Measurements from ENCODE around the gene CDK6.
"Not testable (repeated sequence)": the region's sequence is repeated elsewhere in the genome, so short reads cannot be mapped to it uniquely, and the experiment has no call there.

CDK6 gene

GRCh38 chr7:92868683-92869293, 32.4 kb upstream of the CDK6 start:
- TF ChIP-seq, protein P1, sequence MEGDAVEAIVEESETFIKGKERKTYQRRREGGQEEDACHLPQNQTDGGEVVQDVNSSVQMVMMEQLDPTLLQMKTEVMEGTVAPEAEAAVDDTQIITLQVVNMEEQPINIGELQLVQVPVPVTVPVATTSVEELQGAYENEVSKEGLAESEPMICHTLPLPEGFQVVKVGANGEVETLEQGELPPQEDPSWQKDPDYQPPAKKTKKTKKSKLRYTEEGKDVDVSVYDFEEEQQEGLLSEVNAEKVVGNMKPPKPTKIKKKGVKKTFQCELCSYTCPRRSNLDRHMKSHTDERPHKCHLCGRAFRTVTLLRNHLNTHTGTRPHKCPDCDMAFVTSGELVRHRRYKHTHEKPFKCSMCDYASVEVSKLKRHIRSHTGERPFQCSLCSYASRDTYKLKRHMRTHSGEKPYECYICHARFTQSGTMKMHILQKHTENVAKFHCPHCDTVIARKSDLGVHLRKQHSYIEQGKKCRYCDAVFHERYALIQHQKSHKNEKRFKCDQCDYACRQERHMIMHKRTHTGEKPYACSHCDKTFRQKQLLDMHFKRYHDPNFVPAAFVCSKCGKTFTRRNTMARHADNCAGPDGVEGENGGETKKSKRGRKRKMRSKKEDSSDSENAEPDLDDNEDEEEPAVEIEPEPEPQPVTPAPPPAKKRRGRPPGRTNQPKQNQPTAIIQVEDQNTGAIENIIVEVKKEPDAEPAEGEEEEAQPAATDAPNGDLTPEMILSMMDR (IDR thresholded peaks at IDR 0.05; ENCODE audit: borderline replicate concordance, control extremely low read depth, extremely low read depth, insufficient read depth, missing control alignments) = no peak
- in situ Hi-C loops (cut with MboI; ENCODE audit: low sequenced_read_pairs, unreplicated experiment) = no loop called here
- no peak for DNase-seq (ENCODE audit: low spot score)

- in situ Hi-C loops (cut with MboI; ENCODE audit: low sequenced_read_pairs, unreplicated experiment); DNase-seq (ENCODE audit: low spot score): not testable (repeated sequence)
Observed at GRCh38 chr7:92864169-92864568, 27.8 kb upstream of the CDK6 start.

DNA sequence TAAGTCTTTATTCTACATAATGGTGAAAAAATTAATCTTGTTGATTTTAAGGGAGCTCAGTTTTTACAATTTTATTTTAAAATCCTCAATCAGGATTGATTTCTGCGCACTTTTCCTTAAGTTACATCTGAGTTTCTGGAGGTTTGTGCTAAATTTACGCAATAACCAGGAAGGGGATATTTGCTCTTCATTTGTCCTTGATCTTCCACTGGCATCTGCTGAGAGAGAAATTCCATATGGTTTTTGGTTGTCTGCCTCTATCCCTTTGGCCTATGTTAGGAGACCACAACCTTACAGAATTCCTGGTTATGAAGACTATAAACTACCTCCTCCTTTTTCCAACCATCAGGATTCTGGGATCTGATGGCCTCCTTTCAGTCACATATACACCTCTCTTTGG, 20.1 kb upstream of the CDK6 start:
- TF ChIP-seq, protein P1 (IDR thresholded peaks at IDR 0.05; ENCODE audit: borderline replicate concordance, control extremely low read depth, extremely low read depth, insufficient read depth, missing control alignments) = no peak
- DNase-seq (ENCODE audit: low spot score) = no peak
- in situ Hi-C loops (cut with MboI; ENCODE audit: low sequenced_read_pairs, unreplicated experiment) = no loop called here

DNA sequence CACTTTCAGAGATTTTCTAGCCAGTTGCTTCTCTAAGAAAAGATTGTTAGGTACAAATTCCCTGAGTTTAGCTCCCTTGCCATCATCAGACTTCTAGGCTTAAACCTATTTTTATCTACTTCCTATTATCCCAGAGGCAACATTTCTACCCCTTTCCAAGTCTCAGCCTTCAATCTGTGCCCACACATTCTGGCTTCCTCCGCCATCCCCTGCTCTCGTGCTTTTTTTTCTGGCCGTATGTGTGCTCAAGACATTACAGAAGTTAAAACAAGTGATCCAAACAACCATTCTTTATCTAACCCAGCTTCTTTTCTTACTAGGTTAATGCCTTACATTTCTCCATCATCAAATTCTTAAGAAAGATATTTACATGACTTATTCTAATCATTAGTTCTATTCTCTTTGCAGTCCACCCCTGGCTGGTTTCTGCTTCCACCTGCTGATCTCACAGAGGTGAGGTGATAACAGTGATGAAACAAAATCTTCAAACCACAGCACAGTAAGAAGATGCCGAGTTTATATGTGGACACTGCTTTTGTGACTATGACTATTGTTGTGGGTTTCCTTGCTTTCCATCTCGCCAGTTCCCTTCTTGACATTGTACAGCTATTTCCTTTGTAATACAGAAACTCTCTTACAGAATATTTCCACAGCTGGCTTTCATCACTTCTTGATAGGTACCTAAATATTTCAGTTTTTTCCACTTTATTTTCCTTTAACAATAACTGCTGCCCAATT, 18.3 kb upstream of the CDK6 start:
- in situ Hi-C loops (cut with MboI; ENCODE audit: low sequenced_read_pairs, unreplicated experiment) = no loop called here
- TF ChIP-seq, protein P1 (IDR thresholded peaks at IDR 0.05; ENCODE audit: borderline replicate concordance, control extremely low read depth, extremely low read depth, insufficient read depth, missing control alignments) = no peak
- DNase-seq (ENCODE audit: low spot score) = peak; percentile 20

DNA sequence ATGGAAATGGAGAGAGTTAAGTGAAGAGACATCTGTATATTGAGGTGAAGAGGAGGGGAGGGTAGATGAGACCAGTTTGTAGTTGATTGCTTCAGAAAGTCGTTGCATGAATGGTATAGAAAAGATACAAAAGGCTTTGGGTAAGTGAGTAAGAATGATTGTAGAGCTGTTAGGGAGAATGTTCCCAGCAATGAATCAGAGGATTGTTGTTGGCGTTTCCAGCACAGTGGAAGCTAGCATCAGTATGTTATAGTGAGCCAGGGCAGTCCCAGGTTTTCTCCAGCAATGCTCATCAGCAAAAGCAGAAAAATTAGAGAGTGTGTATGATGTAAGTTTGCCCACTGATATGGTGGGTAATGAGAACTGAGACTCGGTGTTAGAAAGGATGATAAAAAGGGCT, 15.4 kb upstream of the CDK6 start:
- DNase-seq (ENCODE audit: low spot score) = no peak
- in situ Hi-C loops (cut with MboI; ENCODE audit: low sequenced_read_pairs, unreplicated experiment) = no loop called here
- TF ChIP-seq, protein P1 (IDR thresholded peaks at IDR 0.05; ENCODE audit: borderline replicate concordance, control extremely low read depth, extremely low read depth, insufficient read depth, missing control alignments) = no peak

GRCh38 chr7:92850516-92850915, 14.1 kb upstream of the CDK6 start:
- in situ Hi-C loops (cut with MboI; ENCODE audit: low sequenced_read_pairs, unreplicated experiment) = no loop called here
- DNase-seq (ENCODE audit: low spot score) = no peak
- TF ChIP-seq, protein P1 (IDR thresholded peaks at IDR 0.05; ENCODE audit: borderline replicate concordance, control extremely low read depth, extremely low read depth, insufficient read depth, missing control alignments) = no peak

GRCh38 chr7:92849322-92849721, 12.9 kb upstream of the CDK6 start:
- in situ Hi-C loops (cut with MboI; ENCODE audit: low sequenced_read_pairs, unreplicated experiment) = no loop called here
- TF ChIP-seq, protein P1 (IDR thresholded peaks at IDR 0.05; ENCODE audit: borderline replicate concordance, control extremely low read depth, extremely low read depth, insufficient read depth, missing control alignments) = no peak
- no peak for DNase-seq (ENCODE audit: low spot score)

Measured in GM13976 (cell line).